ENCODE measurements around the gene ALPK3.

GRCh38 chr15:84842781-84843180 lies 25.6 kb downstream of the ALPK3 start:
- TF ChIP-seq CTCF (IDR thresholded peaks at IDR 0.05 in 4 of 5, conservative IDR thresholded peaks at IDR 0.05 in 1 of 5) (no peak), POLR2A (IDR thresholded peaks at IDR 0.05) (no peak)
